Measurements from ENCODE around the gene REXO4. TPM values are rescaled to one million over a fixed set of nuclear protein-coding genes. Genes with fewer than 3 reads are reported as not detected.
A peak's percentile ranks its signal among the peaks of the same experiment; 100 is the strongest.

REXO4 gene
- total and polyA plus RNA-seq, 9 of the 15 experiments (the other 6 are each of a cell fraction or from before 2014, with no cell fraction given) = 3.4 to 72.9 (median 31.1) TPM

GRCh38 chr9:133406480-133407307 lies 11.1 kb downstream of the REXO4 start (continued):
- TF ChIP-seq, protein P1, sequence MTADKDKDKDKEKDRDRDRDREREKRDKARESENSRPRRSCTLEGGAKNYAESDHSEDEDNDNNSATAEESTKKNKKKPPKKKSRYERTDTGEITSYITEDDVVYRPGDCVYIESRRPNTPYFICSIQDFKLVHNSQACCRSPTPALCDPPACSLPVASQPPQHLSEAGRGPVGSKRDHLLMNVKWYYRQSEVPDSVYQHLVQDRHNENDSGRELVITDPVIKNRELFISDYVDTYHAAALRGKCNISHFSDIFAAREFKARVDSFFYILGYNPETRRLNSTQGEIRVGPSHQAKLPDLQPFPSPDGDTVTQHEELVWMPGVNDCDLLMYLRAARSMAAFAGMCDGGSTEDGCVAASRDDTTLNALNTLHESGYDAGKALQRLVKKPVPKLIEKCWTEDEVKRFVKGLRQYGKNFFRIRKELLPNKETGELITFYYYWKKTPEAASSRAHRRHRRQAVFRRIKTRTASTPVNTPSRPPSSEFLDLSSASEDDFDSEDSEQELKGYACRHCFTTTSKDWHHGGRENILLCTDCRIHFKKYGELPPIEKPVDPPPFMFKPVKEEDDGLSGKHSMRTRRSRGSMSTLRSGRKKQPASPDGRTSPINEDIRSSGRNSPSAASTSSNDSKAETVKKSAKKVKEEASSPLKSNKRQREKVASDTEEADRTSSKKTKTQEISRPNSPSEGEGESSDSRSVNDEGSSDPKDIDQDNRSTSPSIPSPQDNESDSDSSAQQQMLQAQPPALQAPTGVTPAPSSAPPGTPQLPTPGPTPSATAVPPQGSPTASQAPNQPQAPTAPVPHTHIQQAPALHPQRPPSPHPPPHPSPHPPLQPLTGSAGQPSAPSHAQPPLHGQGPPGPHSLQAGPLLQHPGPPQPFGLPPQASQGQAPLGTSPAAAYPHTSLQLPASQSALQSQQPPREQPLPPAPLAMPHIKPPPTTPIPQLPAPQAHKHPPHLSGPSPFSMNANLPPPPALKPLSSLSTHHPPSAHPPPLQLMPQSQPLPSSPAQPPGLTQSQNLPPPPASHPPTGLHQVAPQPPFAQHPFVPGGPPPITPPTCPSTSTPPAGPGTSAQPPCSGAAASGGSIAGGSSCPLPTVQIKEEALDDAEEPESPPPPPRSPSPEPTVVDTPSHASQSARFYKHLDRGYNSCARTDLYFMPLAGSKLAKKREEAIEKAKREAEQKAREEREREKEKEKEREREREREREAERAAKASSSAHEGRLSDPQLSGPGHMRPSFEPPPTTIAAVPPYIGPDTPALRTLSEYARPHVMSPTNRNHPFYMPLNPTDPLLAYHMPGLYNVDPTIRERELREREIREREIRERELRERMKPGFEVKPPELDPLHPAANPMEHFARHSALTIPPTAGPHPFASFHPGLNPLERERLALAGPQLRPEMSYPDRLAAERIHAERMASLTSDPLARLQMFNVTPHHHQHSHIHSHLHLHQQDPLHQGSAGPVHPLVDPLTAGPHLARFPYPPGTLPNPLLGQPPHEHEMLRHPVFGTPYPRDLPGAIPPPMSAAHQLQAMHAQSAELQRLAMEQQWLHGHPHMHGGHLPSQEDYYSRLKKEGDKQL (CRISPR knock-in tag; IDR thresholded peaks at IDR 0.05; ENCODE audit: borderline replicate concordance) = no peak
- TF ChIP-seq GTF2B (IDR thresholded peaks at IDR 0.05; ENCODE audit: extremely low read depth, insufficient read length) = no peak
- TF ChIP-seq, protein P2, sequence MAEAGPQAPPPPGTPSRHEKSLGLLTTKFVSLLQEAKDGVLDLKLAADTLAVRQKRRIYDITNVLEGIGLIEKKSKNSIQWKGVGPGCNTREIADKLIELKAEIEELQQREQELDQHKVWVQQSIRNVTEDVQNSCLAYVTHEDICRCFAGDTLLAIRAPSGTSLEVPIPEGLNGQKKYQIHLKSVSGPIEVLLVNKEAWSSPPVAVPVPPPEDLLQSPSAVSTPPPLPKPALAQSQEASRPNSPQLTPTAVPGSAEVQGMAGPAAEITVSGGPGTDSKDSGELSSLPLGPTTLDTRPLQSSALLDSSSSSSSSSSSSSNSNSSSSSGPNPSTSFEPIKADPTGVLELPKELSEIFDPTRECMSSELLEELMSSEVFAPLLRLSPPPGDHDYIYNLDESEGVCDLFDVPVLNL (CRISPR knock-in tag; IDR thresholded peaks at IDR 0.05; ENCODE audit: low read depth) = no peak
- no peak for TF ChIP-seq ZEB2 (IDR thresholded peaks at IDR 0.05)
- TF ChIP-seq, protein P3, sequence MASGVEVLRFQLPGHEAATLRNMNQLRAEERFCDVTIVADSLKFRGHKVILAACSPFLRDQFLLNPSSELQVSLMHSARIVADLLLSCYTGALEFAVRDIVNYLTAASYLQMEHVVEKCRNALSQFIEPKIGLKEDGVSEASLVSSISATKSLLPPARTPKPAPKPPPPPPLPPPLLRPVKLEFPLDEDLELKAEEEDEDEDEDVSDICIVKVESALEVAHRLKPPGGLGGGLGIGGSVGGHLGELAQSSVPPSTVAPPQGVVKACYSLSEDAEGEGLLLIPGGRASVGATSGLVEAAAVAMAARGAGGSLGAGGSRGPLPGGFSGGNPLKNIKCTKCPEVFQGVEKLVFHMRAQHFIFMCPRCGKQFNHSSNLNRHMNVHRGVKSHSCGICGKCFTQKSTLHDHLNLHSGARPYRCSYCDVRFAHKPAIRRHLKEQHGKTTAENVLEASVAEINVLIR (CRISPR knock-in tag; IDR thresholded peaks at IDR 0.05) = no peak
- TF ChIP-seq SMC3 (conservative IDR thresholded peaks at IDR 0.05; ENCODE audit: insufficient read depth, low read depth, low read length) = peak; percentile 80
- no peak for TF ChIP-seq NCOA1 (IDR thresholded peaks at IDR 0.05; ENCODE audit: low read depth)
- no peak for TF ChIP-seq CREB1 (IDR thresholded peaks at IDR 0.05)
- TF ChIP-seq CREB1 (CRISPR knock-in tag; IDR thresholded peaks at IDR 0.05) = peak; percentile 75
- TF ChIP-seq SETDB1 (IDR thresholded peaks at IDR 0.05; ENCODE audit: low read length) = no peak
- TF ChIP-seq ZNF740 (CRISPR knock-in tag; IDR thresholded peaks at IDR 0.05) = no peak
- TF ChIP-seq ZNF740 (tag; IDR thresholded peaks at IDR 0.05) = no peak
- no peak for TF ChIP-seq EGR1 (conservative IDR thresholded peaks at IDR 0.05)
- TF ChIP-seq, protein P4, sequence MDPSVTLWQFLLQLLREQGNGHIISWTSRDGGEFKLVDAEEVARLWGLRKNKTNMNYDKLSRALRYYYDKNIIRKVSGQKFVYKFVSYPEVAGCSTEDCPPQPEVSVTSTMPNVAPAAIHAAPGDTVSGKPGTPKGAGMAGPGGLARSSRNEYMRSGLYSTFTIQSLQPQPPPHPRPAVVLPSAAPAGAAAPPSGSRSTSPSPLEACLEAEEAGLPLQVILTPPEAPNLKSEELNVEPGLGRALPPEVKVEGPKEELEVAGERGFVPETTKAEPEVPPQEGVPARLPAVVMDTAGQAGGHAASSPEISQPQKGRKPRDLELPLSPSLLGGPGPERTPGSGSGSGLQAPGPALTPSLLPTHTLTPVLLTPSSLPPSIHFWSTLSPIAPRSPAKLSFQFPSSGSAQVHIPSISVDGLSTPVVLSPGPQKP (CRISPR knock-in tag; IDR thresholded peaks at IDR 0.05) = no peak
- TF ChIP-seq YY1 (IDR thresholded peaks at IDR 0.05; ENCODE audit: borderline replicate concordance in 1 of 3, control insufficient read depth in 1 of 3, extremely low read depth in 1 of 3, insufficient read depth in 3 of 3, insufficient read length in 1 of 3, insufficient replicate concordance in 2 of 3, low read depth in 1 of 3, low read length in 2 of 3) = peak in 1 of 3 experiments; percentile 21
